Ectodermal cell (in vitro differentiated cells): ENCODE measurements around the gene FAM149B1.
"Not testable (repeated sequence)": the region's sequence is repeated elsewhere in the genome, so short reads cannot be mapped to it uniquely, and the experiment has no call there.

Source experiments
- H3K27ac ChIP-seq: 2 replicates; pipeline ENCODE4 v1.7.0; 2013; ENCODE audit warnings: mild to moderate bottlenecking, low read depth, low read length; ENCODE audit not compliant: insufficient read depth, poor library complexity, severe bottlenecking
- H3K27me3 ChIP-seq: 2 replicates; pipeline ENCODE4 v1.7.0; 2013; ENCODE audit warnings: mild to moderate bottlenecking, low read length; ENCODE audit not compliant: insufficient read depth, control insufficient read depth, poor library complexity, severe bottlenecking
- H3K36me3 ChIP-seq: one replicate; pipeline ENCODE4 v1.7.0; 2013; ENCODE audit warnings: low read length; ENCODE audit not compliant: control insufficient read depth, insufficient read depth
- H3K4me1 ChIP-seq: one replicate; pipeline ENCODE4 v1.7.0; 2013; ENCODE audit warnings: low read length; ENCODE audit not compliant: control insufficient read depth, insufficient read depth
- H3K4me3 ChIP-seq: 2 replicates; pipeline ENCODE4 v1.7.0; 2013; ENCODE audit warnings: low read depth, low read length, control low read depth; ENCODE audit not compliant: insufficient read depth
- H3K9me3 ChIP-seq: 2 replicates; pipeline ENCODE4 v1.7.0; 2013; ENCODE audit warnings: mild to moderate bottlenecking, low read length, moderate library complexity; ENCODE audit not compliant: control insufficient read depth
- WGBS, 2 experiments: methylation state at CpG; one replicate each; pipeline ENCODE4 v1.1.7; 2013; ENCODE audit warnings: missing lambda C conversion rate in 2 of 2; 5-methylcytosine and 5-hydroxymethylcytosine counted together

Gene FAM149B1

DNA sequence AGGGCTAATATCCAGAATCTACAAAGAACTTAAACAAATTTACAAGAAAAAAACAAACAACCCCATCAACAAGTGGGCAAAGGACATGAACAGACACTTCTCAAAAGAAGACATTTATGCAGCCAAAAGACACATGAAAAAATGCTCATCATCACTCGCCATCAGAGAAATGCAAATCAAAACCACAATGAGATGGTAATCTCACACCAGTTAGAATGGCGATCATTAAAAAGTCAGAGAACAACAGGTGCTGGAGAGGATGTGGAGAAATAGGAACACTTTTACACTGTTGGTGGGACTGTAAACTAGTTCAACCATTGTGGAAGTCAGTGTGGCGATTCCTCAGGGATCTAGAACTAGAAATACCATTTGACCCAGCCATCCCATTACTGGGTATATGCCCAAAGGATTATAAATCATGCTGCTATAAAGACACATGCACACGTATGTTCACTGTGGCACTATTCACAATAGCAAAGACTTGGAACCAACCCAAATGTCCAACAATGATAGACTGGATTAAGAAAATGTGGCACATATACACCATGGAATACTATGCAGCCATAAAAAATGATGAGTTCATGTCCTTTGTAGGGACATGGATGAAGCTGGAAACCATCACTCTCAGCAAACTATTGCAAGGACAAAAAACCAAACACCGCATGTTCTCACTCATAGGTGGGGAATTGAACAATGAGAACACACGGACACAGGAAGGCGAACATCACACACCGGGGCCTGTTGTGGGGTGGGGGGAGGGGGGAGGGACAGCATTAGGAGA is 17.1 kb upstream of the FAM149B1 start:
- not testable (repeated sequence) for H3K4me3 ChIP-seq, H3K9me3 ChIP-seq, H3K27ac ChIP-seq, H3K4me1 ChIP-seq, H3K27me3 ChIP-seq
- peaks cover 33% of the 10 kb centered on the region for H3K36me3 ChIP-seq
- 96 to 98% methylated on average over 4 to 7 of the region's 8 CpGs for WGBS, 2 experiments

DNA sequence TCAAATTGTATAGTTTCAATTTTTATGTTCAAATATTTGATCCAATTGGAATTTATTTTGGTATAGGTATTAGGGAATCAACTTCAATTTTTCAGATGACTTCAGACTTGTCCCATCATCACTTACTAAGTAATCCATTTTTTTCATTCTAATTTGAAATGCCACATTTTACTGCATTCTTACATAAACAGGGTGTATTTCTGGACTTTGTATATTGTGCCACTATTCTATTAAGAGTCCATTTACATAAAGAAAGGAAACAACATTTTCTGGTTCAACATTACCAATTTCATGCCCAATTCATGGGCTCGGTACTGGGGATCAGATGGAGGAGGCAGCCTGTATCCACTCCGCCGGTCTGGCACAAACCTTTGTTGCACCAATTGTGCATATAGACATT is 15.9 kb upstream of the FAM149B1 start:
- H3K4me1 ChIP-seq, result no peaks in the 10 kb centered on the region
- H3K36me3 ChIP-seq, result peaks cover 29% of the 10 kb centered on the region
- H3K9me3 ChIP-seq, result no peaks in the 10 kb centered on the region
- no peak overlapping the region for H3K27ac ChIP-seq
- no peaks in the 10 kb centered on the region for H3K27me3 ChIP-seq
- WGBS, 2 experiments, result 97 to 98% methylated on average over 3 of the region's 3 CpGs
- no peak overlapping the region for H3K4me3 ChIP-seq

DNA sequence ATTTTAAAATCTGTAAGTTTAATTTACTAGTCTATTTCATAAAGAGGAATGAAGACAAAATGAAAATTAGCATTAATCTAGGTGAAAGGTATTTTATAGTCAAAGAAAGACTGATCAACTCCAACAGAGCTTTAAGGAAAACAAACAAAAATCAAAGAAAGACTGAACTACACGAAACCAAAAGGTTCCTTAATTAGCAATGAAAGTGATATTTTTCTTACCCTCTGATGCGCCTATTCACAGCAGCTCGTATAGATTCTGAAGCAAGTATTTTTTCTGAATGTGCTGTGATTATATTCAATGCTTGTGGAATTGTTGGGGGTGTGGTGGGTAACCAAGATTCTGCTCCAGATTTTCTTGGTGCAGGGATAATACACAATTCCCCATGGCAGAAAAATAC is 11.9 kb upstream of the FAM149B1 start:
- H3K4me3 ChIP-seq, result no peak overlapping the region
- H3K27me3 ChIP-seq, result no peaks in the 10 kb centered on the region
- H3K27ac ChIP-seq, result no peak overlapping the region
- H3K36me3 ChIP-seq, result peaks cover 17% of the 10 kb centered on the region
- H3K9me3 ChIP-seq, result no peaks in the 10 kb centered on the region
- WGBS, 2 experiments, result 97 to 99% methylated on average over 3 of the region's 3 CpGs
- no peaks in the 10 kb centered on the region for H3K4me1 ChIP-seq

DNA sequence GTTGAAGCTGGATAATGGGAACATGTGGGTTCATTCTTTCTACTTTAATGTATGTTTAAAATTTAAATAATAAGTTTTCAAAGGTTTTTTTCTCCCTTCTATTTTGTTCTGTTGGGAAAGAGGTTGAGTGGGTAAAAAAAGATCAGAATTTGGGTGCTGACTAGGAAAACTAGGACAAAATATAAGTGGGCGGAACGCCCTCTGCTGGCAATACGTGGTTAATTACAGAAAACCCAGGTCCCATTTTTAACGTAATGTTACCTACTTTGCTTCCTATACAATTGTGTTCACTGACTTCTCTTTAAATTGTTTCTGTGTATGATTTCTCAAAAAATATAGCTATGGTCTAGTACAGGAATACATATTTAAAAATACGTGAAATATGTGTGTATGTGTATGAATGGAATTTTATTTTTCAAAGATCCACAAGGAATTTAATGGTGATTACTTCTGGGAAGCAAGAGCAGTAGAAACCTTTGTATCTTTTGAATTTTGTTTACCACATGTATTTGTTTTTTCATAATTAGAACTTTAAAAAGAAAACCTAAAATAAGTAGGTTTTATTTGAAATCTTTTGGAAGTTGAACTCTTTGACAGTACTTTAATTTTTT is 8.8 kb upstream of the FAM149B1 start:
- Histone ChIP-seq H3K27me3 (no peaks in the 10 kb centered on the region), H3K9me3 (no peaks in the 10 kb centered on the region), H3K27ac (no peak overlapping the region), H3K4me1 (no peaks in the 10 kb centered on the region), H3K36me3 (peaks cover 2% of the 10 kb centered on the region), H3K4me3 (no peak overlapping the region)
- 6 to 22% methylated on average over 4 to 5 of the region's 5 CpGs for WGBS, 2 experiments

DNA sequence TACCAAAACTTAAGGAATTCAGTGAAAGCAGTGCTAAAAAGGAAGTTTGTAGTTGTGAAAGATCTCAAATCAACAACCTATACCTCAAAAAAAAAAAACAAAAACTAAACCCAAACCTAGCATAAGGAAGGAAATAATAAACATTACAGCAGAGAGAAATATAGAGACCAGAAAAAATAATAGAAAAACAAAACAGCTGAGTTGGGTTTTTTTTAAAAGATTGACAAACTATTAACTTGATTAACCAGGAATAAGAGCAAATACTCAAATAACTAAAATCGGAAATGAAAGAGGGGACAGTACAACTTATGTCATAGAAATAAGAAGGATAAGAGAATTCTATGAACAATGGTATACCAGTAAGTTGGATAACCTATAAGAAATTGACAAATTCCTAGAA is 6.8 kb upstream of the FAM149B1 start:
- Histone ChIP-seq H3K4me1 (no peaks in the 10 kb centered on the region), H3K27me3 (no peaks in the 10 kb centered on the region), H3K27ac (no peak overlapping the region), H3K36me3 (no peaks in the 10 kb centered on the region), H3K4me3 (no peak overlapping the region), H3K9me3 (no peaks in the 10 kb centered on the region)
- 100% methylated on average over 1 of the region's 1 CpG; no CpG with 5 or more reads in 1 of the 2 experiments for WGBS, 2 experiments

DNA sequence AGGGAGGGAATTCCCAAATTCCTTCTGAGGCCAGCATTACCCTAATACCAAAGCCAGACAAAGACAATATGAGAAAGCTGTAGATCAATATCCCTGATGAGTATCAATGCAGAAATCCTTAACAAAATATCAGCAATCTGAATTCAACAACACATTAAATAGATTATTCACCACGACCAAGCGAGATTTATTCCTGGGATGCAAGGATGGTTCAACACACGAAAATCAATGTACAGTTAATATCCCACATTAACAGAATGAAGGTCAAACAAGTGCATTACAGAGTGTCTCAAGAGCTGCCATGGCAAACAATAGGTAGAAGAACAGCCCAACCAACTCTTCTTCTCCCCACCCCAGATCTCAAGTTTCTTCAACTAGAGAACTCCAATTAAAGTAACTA is 6.3 kb upstream of the FAM149B1 start:
- no peaks in the 10 kb centered on the region for H3K9me3 ChIP-seq
- H3K27me3 ChIP-seq, result no peaks in the 10 kb centered on the region
- no peak overlapping the region for H3K4me3 ChIP-seq
- no peaks in the 10 kb centered on the region for H3K36me3 ChIP-seq
- H3K4me1 ChIP-seq, result no peaks in the 10 kb centered on the region
- H3K27ac ChIP-seq, result no peak overlapping the region
- 93 to 96% methylated on average over 3 of the region's 3 CpGs for WGBS, 2 experiments

DNA sequence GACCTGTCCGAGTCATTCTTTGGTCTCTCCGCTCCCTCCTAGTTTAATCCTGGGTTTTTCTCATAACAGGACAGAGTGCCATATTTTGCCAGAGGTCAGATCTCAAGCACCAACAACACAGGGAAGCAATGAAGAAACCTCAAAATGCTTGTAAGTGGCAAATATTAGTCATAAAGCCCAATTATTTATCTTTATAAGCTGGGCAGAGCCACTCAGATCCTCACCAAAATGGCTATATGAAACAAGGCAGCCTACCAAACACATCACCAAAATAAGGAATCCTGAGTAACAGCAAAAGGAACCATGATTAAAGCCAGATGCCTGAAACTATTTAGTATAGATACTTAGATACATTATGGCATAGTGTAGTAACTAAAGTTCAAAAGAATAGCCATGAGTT is 4.8 kb upstream of the FAM149B1 start:
- Histone ChIP-seq H3K9me3 (no peaks in the 10 kb centered on the region), H3K4me1 (no peaks in the 10 kb centered on the region), H3K27ac (no peak overlapping the region), H3K27me3 (no peaks in the 10 kb centered on the region), H3K4me3 (no peak overlapping the region), H3K36me3 (no peaks in the 10 kb centered on the region)
- 95 to 96% methylated on average over 2 of the region's 2 CpGs for WGBS, 2 experiments

DNA sequence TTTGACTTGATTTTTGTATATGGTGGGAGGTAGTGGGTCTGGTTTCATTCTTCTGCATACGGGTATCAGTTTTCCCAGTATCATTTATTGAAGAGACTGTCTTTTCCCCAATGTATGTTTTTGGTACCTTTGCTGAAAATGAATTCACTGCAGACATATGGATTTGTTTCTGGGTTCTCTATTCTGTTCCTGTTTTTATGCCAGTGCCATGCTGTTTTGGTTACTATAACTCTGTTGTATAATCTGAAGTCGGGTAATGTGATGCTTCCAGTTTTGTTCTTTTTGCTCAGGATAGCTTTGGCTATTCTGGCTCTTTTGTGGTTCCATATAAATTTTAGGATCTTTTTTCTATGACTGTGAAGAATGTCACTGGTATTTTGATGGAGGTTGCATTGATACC is 947 bp upstream of the FAM149B1 start:
- Histone ChIP-seq H3K27ac (no peak overlapping the region), H3K4me3 (peak overlapping the region; percentile 73)

DNA sequence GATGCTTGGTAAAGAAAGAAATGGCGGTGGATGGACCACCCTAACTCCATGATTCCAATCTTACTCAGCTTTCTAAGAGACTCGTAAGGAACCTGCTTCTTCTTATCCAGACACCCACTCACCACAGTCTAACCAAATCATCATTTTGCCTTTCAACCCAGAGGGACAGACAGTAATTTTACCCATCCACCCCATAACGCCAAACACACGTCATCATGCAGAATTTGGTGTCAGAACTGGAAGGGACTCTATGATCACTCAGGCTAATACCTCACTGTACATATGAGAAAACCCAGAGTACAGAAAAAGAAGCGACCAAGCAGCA is 499 bp upstream of the FAM149B1 start:
- H3K9me3 ChIP-seq, result no peaks in the 10 kb centered on the region
- H3K4me1 ChIP-seq, result no peaks in the 10 kb centered on the region
- no peaks in the 10 kb centered on the region for H3K36me3 ChIP-seq
- 5 to 13% methylated on average over 5 of the region's 5 CpGs for WGBS, 2 experiments
- H3K27me3 ChIP-seq, result no peaks in the 10 kb centered on the region
- H3K4me3 ChIP-seq, result peak overlapping the region; percentile 73
- H3K27ac ChIP-seq, result peak overlapping the region; percentile 57

More for the DNA sequence above, 947 bp upstream of the FAM149B1 start:
- WGBS, 2 experiments, result 72 to 90% methylated on average over 2 of the region's 2 CpGs
- H3K9me3 ChIP-seq, result no peaks in the 10 kb centered on the region
- H3K4me1 ChIP-seq, result no peaks in the 10 kb centered on the region
- no peaks in the 10 kb centered on the region for H3K36me3 ChIP-seq
- H3K27me3 ChIP-seq, result no peaks in the 10 kb centered on the region

DNA sequence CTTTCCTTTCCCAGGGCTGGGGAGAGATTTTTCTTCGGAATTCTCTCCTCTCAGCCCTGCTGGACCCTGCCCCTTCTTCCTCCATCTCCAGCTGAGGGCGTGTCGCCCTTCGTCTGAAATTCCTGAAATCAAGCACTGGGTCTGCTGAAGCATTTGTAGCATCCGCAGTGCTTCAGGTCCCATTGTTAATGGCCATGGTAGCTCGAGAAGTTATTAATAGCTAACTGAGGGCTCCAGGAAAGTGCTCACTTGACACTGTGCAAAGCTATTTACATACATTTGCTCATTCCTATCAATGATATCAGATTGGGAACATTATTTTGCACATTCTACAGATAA is 515 bp downstream of the FAM149B1 start:
- Histone ChIP-seq H3K36me3 (no peaks in the 10 kb centered on the region), H3K27me3 (no peaks in the 10 kb centered on the region), H3K27ac (peak overlapping the region; percentile 92), H3K4me1 (no peaks in the 10 kb centered on the region), H3K9me3 (no peaks in the 10 kb centered on the region), H3K4me3 (peak overlapping the region; percentile 73)
- WGBS, 2 experiments, result 1% methylated on average over 6 of the region's 6 CpGs
